Measurements from ENCODE around the gene CLDN22.

Gene CLDN22

DNA sequence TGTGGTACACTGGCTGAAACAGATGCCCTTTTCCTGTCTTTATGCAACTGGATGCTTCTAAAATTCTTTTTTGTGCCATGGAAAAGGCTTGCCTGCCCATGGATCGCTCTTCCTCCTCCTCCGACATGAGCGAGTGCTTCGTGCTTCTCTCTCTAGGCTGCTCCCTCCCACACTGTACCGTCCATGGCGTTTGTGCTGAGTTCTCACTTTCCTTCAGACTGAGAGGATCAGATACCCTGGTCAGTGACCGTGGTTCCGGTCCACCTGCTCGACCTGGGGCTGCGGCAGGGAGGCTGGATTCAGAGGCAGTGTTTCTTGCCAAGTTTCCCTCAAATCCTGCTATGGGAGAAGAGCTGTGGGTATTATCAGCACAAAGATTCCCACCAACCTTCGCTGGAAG is 12.4 kb upstream of the CLDN22 start:
- TF ChIP-seq, protein P1, sequence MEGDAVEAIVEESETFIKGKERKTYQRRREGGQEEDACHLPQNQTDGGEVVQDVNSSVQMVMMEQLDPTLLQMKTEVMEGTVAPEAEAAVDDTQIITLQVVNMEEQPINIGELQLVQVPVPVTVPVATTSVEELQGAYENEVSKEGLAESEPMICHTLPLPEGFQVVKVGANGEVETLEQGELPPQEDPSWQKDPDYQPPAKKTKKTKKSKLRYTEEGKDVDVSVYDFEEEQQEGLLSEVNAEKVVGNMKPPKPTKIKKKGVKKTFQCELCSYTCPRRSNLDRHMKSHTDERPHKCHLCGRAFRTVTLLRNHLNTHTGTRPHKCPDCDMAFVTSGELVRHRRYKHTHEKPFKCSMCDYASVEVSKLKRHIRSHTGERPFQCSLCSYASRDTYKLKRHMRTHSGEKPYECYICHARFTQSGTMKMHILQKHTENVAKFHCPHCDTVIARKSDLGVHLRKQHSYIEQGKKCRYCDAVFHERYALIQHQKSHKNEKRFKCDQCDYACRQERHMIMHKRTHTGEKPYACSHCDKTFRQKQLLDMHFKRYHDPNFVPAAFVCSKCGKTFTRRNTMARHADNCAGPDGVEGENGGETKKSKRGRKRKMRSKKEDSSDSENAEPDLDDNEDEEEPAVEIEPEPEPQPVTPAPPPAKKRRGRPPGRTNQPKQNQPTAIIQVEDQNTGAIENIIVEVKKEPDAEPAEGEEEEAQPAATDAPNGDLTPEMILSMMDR (IDR thresholded peaks at IDR 0.05; ENCODE audit: extremely low read depth, insufficient read depth, missing control alignments): no peak
- no peak for DNase-seq (ENCODE audit: low spot score)
- in situ Hi-C loops (cut with MboI; ENCODE audit: low pct_unique_long_range_greater_than_20kb, low sequenced_read_pairs, unreplicated experiment): no loop called here

DNA sequence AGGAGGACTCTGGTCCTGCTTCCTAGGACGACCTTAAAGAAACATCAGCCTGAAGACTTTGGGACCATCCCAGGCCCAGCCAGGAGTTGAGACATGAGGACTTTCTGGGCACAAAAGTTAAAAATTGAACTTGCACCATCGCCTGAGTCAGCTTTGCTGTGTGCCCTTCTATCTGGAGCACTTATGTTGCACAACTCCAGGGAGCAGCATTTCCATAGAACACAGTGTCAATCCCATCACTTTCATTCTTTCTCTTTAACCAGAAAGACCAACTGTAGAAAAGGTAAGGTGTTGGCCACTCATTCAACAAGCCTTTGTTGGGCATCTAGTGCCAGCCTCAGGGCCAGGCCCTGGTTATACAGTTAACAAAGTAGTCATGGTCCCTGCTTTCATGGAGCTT is 10.8 kb upstream of the CLDN22 start:
- in situ Hi-C loops (cut with MboI; ENCODE audit: low pct_unique_long_range_greater_than_20kb, low sequenced_read_pairs, unreplicated experiment): no loop called here
- TF ChIP-seq, protein P1 (IDR thresholded peaks at IDR 0.05; ENCODE audit: extremely low read depth, insufficient read depth, missing control alignments): no peak
- DNase-seq (ENCODE audit: low spot score): no peak

DNA sequence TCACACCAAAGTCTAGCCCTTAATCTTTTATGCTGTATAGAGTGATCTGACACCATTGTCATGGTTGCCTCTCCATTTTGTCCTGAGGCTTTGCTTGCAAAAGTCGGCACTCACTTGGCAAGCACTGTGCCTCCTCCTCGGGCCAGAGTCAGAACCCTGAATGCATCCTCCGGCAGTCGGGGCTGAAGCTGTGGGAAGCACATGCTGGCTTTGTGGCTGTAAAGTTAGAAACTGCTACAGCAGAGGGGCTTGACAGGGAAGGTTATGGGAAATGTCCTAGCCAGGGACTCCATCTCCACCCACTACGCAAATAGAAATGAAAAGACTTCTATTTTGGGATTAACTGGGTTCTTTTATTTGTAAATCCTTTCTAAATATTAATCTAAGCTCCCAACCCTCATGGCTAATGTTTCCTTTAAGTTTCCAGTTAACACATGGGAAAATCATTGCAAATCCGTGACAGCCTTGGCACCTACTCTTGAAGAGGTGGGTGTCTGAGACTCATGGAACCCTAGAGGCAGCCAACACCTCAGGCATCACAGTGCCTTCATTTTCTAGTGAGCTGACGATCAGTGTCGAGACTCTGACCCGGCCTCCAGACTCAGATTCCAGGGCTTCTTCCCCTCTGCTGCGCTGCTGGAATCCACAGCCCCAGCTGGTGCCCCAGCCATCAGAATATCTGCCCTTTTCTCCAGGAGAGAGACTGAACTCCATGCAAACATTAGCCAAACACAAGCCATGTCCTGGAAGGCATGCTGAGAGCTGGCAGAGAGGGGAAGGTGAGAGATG is 10.1 kb upstream of the CLDN22 start:
- in situ Hi-C loops (cut with MboI; ENCODE audit: low pct_unique_long_range_greater_than_20kb, low sequenced_read_pairs, unreplicated experiment): no loop called here
- no peak for DNase-seq (ENCODE audit: low spot score)
- TF ChIP-seq, protein P1 (IDR thresholded peaks at IDR 0.05; ENCODE audit: extremely low read depth, insufficient read depth, missing control alignments): no peak

DNA sequence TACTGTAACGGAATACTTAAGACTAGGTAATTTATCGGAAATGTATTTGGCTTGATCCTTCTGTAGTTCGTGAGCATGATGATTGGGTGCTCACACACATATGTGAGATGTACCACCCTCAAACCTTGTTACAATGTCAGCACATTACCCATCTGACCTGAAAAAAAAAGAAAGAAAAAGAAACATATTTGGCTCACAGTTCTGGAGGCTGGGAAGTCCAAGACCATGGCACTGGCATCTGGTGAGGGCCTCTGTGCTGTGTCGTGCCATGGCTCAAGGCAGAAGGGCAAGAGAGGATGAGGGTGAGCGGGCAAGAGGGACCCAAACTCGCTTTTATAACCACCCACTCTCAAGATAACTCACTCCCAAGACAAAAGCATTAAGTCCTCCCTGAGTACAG is 9.2 kb upstream of the CLDN22 start:
- in situ Hi-C loops (cut with MboI; ENCODE audit: low pct_unique_long_range_greater_than_20kb, low sequenced_read_pairs, unreplicated experiment): no loop called here
- no peak for DNase-seq (ENCODE audit: low spot score)
- TF ChIP-seq, protein P1 (IDR thresholded peaks at IDR 0.05; ENCODE audit: extremely low read depth, insufficient read depth, missing control alignments): no peak

DNA sequence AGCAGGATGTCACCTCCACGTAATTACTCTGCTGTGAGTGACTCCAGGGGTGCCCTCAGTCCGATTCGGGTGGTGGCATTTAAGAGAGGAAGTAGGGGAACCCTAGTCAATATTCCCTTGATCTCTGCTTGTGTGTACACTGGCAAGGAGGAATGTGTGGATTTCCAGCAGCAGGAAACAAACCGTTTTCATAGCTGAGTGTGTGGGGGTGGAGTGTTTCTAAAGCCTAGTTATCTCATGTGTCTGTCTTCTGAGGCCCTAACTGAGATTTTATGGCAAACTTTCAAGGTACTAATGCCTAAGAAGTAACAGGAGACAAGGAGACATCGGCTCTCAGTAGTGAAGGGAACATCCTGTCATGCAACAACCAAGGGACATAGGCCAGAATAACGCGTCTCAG is 8.8 kb upstream of the CLDN22 start:
- no peak for DNase-seq (ENCODE audit: low spot score)
- in situ Hi-C loops (cut with MboI; ENCODE audit: low pct_unique_long_range_greater_than_20kb, low sequenced_read_pairs, unreplicated experiment): no loop called here
- TF ChIP-seq, protein P1 (IDR thresholded peaks at IDR 0.05; ENCODE audit: extremely low read depth, insufficient read depth, missing control alignments): no peak

DNA sequence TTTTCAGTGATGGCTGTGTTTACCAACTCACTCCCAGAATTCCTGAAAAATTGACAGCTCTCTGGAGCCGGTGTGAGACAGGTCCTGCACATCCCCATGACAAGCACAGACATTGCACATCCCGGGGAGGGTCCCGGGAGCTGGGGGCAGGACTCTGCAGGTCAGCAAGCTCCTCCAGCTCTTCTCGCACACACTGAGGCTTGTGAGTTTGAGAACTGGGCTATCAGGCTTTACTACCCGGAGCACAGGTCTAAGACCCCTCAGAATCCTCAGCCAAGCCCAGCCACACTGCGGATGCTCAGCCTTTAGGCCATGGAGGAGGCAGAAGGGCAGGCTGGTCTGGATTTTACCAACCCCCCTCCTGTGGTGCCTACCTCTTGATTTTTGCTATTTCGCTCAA is 7.8 kb upstream of the CLDN22 start:
- in situ Hi-C loops (cut with MboI; ENCODE audit: low pct_unique_long_range_greater_than_20kb, low sequenced_read_pairs, unreplicated experiment): no loop called here
- no peak for DNase-seq (ENCODE audit: low spot score)
- TF ChIP-seq, protein P1 (IDR thresholded peaks at IDR 0.05; ENCODE audit: extremely low read depth, insufficient read depth, missing control alignments): no peak

All from GM13977 (cell line).